GM23338 (cell line): Measurements from ENCODE around the gene MRGPRG. TPM values are rescaled to one million over a fixed set of nuclear protein-coding genes. Genes with fewer than 3 reads are reported as not detected.
"Not testable (repeated sequence)": the region's sequence is repeated elsewhere in the genome, so short reads cannot be mapped to it uniquely, and the experiment has no call there.

Experiments
- ATAC-seq: fragments of 200-7000 bp; cut with Tn5 transposase; 3 replicates; pipeline ENCODE4 v1.9.1; 2020
- DNase-seq: peaks from one replicate; pipeline ENCODE4 v3.0.0-alpha.2; 2015; ENCODE audit warnings: low spot score
- H2AFZ ChIP-seq: fragments of 200-600 bp; sonication (generic); 2 replicates; pipeline ENCODE4 v1.8.0; 2016; ENCODE audit warnings: antibody characterized with exemption, mild to moderate bottlenecking, moderate library complexity
- H3F3A ChIP-seq: fragments of 200-600 bp; sonication (generic); replicated peaks from 2 replicates; pipeline ENCODE4 v1.8.0; 2017; ENCODE audit warnings: antibody characterized with exemption, mixed run types, low read depth
- H3K27ac ChIP-seq: fragments of 200-600 bp; sonication (generic); 2 replicates; pipeline ENCODE4 v1.6.1; 2016; ENCODE audit warnings: low read depth
- H3K27me3 ChIP-seq: fragments of 200-600 bp; sonication (generic); 2 replicates; pipeline ENCODE4 v1.8.0; 2016; ENCODE audit warnings: mild to moderate bottlenecking, mixed run types, moderate library complexity; ENCODE audit not compliant: insufficient read depth
- H3K36me3 ChIP-seq: fragments of 200-600 bp; sonication (generic); 2 replicates; pipeline ENCODE4 v1.8.0; 2016; ENCODE audit warnings: mild to moderate bottlenecking; ENCODE audit not compliant: insufficient read depth
- H3K4me1 ChIP-seq: fragments of 200-600 bp; sonication (generic); 2 replicates; pipeline ENCODE4 v1.8.0; 2016; ENCODE audit warnings: mild to moderate bottlenecking, moderate library complexity; ENCODE audit not compliant: insufficient read depth
- H3K4me2 ChIP-seq: fragments of 200-600 bp; sonication (generic); 2 replicates; pipeline ENCODE4 v1.7.1; 2017; ENCODE audit warnings: mixed run types
- H3K4me3 ChIP-seq: fragments of 200-600 bp; sonication (generic); 2 replicates; pipeline ENCODE4 v1.6.1; 2016; ENCODE audit warnings: mixed run types
- H3K79me2 ChIP-seq: fragments of 200-600 bp; sonication (generic); replicated peaks from 2 replicates; pipeline ENCODE4 v1.8.0; 2017; ENCODE audit warnings: mild to moderate bottlenecking; ENCODE audit not compliant: insufficient read depth
- H3K9me2 ChIP-seq: fragments of 200-600 bp; sonication (generic); 2 replicates; pipeline ENCODE4 v1.8.0; 2017; ENCODE audit not compliant: insufficient read depth
- H4K20me1 ChIP-seq: fragments of 200-600 bp; sonication (generic); replicated peaks from 2 replicates; pipeline ENCODE4 v1.8.0; 2017; ENCODE audit warnings: mild to moderate bottlenecking; ENCODE audit not compliant: insufficient read depth
- H3K27ac Mint-ChIP-seq: 2 replicates; pipeline ENCODE4 v1.8.0; 2020; ENCODE audit warnings: inconsistent platforms, mild to moderate bottlenecking, moderate library complexity, mixed read lengths
- H3K27me3 Mint-ChIP-seq: 3 replicates; pipeline ENCODE4 v1.8.0; 2022; ENCODE audit warnings: low read depth, mild to moderate bottlenecking, moderate library complexity, mixed read lengths, inconsistent platforms; ENCODE audit not compliant: insufficient read depth, poor library complexity
- H3K36me3 Mint-ChIP-seq: 3 replicates; pipeline ENCODE4 v1.8.0; 2021; ENCODE audit warnings: low read depth, mild to moderate bottlenecking, inconsistent platforms, moderate library complexity, mixed read lengths
- H3K4me1 Mint-ChIP-seq: 3 replicates; pipeline ENCODE4 v1.8.0; 2020; ENCODE audit warnings: mild to moderate bottlenecking, inconsistent platforms, mixed read lengths
- H3K4me3 Mint-ChIP-seq: 3 replicates; pipeline ENCODE4 v1.8.0; 2021; ENCODE audit warnings: moderate library complexity, mild to moderate bottlenecking, inconsistent platforms, mixed read lengths
- H3K9me3 Mint-ChIP-seq: 3 replicates; pipeline ENCODE4 v1.8.0; 2020; ENCODE audit warnings: moderate library complexity, mild to moderate bottlenecking, inconsistent platforms, mixed read lengths
- CREB1 ChIP-seq: fragments of 250-450 bp; sonication (Bioruptor Pico); IDR thresholded peaks from 2 replicates; pipeline ENCODE4 v1.5.0; 2020; ENCODE audit warnings: low read depth, mild to moderate bottlenecking, moderate library complexity
- CTCF ChIP-seq, 2 experiments: fragments of 200-600 bp in 1 of 2; sonication (generic) in 1 of 2; conservative IDR thresholded peaks; 2 replicates each; pipeline versions ENCODE4 v1.5.1 to v1.6.1; 2016 to 2017; ENCODE audit warnings: antibody characterized with exemption in 2 of 2, low read depth in 2 of 2, mild to moderate bottlenecking in 2 of 2, moderate library complexity in 1 of 2
- EZH2 ChIP-seq: fragments of 200-600 bp; sonication (generic); IDR thresholded peaks from one replicate; pipeline ENCODE4 v1.8.0; 2017; ENCODE audit warnings: antibody characterized with exemption, mild to moderate bottlenecking, low read depth; ENCODE audit not compliant: unreplicated experiment
- EZH2phosphoT487 ChIP-seq: fragments of 200-600 bp; sonication (generic); IDR thresholded peaks from one replicate; pipeline ENCODE4 v1.8.1; 2018; ENCODE audit warnings: antibody characterized with exemption; ENCODE audit not compliant: unreplicated experiment
- JUNB ChIP-seq: IDR thresholded peaks from one replicate; pipeline ENCODE4 v1.6.1; 2016; ENCODE audit warnings: antibody characterized with exemption; ENCODE audit not compliant: unreplicated experiment
- NANOG ChIP-seq: IDR thresholded peaks from 2 replicates; pipeline ENCODE4 v1.6.1; 2016; ENCODE audit warnings: antibody characterized with exemption, borderline replicate concordance
- REST ChIP-seq: IDR thresholded peaks from one replicate; pipeline ENCODE4 v1.6.1; 2018; ENCODE audit warnings: antibody characterized with exemption; ENCODE audit not compliant: unreplicated experiment
- STAT1 ChIP-seq: IDR thresholded peaks from one replicate; pipeline ENCODE4 v1.6.1; 2016; ENCODE audit warnings: antibody characterized with exemption; ENCODE audit not compliant: unreplicated experiment
- ZNF114 ChIP-seq: fragments of 250-450 bp; sonication (Bioruptor Pico); IDR thresholded peaks from 2 replicates; pipeline ENCODE4 v1.5.0; 2020; ENCODE audit warnings: mild to moderate bottlenecking, moderate library complexity
- ZNF331 ChIP-seq: fragments of 250-450 bp; sonication (Bioruptor Pico); IDR thresholded peaks from 2 replicates; pipeline ENCODE4 v1.5.0; 2020; ENCODE audit warnings: low read depth, mild to moderate bottlenecking, moderate library complexity
- polyA plus RNA-seq: library from polyadenylated mRNA; unstranded; fragments of >200 nt; fragmentation: Nextera tagmentation; extraction: Ambion mirVana; gene quantifications from 2 replicates; pipeline ENCODE4 v1.2.1, GENCODE V29; 2016
- total RNA-seq: library from RNA; depleted of rRNA; stranded (reverse); fragments of >200 nt; shearing (Covaris generic); gene quantifications from 2 replicates; pipeline ENCODE4 v1.2.3, GENCODE V29; 2014

Gene MRGPRG
- total and polyA plus RNA-seq, 2 experiments from 2014 or later = not detected

- H3K9me2 ChIP-seq, H3K27ac ChIP-seq, H3K36me3 ChIP-seq, H3K9me3 Mint-ChIP-seq, H3K27ac Mint-ChIP-seq, ATAC-seq, H3K4me2 ChIP-seq, H3F3A ChIP-seq, H3K36me3 Mint-ChIP-seq, H3K4me3 Mint-ChIP-seq, H3K4me1 Mint-ChIP-seq, H3K27me3 Mint-ChIP-seq, H3K4me1 ChIP-seq, H2AFZ ChIP-seq, H3K27me3 ChIP-seq, DNase-seq, H4K20me1 ChIP-seq, H3K4me3 ChIP-seq, H3K79me2 ChIP-seq: not testable (repeated sequence)
Measured at GRCh38 chr11:3255241-3255640, 36.6 kb upstream of the MRGPRG start.

- not testable (repeated sequence) for H3F3A ChIP-seq, DNase-seq, H3K27me3 ChIP-seq, H3K4me3 ChIP-seq, H4K20me1 ChIP-seq, H2AFZ ChIP-seq, H3K9me3 Mint-ChIP-seq, H3K27ac Mint-ChIP-seq, H3K4me1 Mint-ChIP-seq, H3K4me1 ChIP-seq, H3K36me3 Mint-ChIP-seq, H3K36me3 ChIP-seq, H3K4me2 ChIP-seq, H3K79me2 ChIP-seq, H3K27me3 Mint-ChIP-seq, ATAC-seq, H3K9me2 ChIP-seq, H3K4me3 Mint-ChIP-seq, H3K27ac ChIP-seq
Measured at GRCh38 chr11:3254773-3255172, 36.2 kb upstream of the MRGPRG start.

- 0 out of 2 replicates have a peak, but pooled peaks cover 9% of the 10 kb centered on the region for H3K9me2 ChIP-seq
- Mint-ChIP-seq H3K9me3 (peaks cover 44% of the 10 kb centered on the region), H3K27ac (no peak overlapping the region), H3K27me3 (no peaks in the 10 kb centered on the region), H3K4me3 (no peak overlapping the region), H3K36me3 (peaks cover 15% of the 10 kb centered on the region), H3K4me1 (peaks cover 8% of the 10 kb centered on the region; the same call in 2 of the 3 replicates)
- H3K4me3 ChIP-seq = no peak overlapping the region
- no peak overlapping the region for H3K27ac ChIP-seq
- peaks cover 4% of the 10 kb centered on the region; the same call in 1 of the 2 replicates for H3K36me3 ChIP-seq
- no peaks in the 10 kb centered on the region for H3F3A ChIP-seq
- H3K4me2 ChIP-seq = no peak overlapping the region
- no peaks in the 10 kb centered on the region for H3K79me2 ChIP-seq
- no peaks in the 10 kb centered on the region for H3K27me3 ChIP-seq
- H3K4me1 ChIP-seq = peaks cover 13% of the 10 kb centered on the region; the same call in 1 of the 2 replicates
- H4K20me1 ChIP-seq = no peaks in the 10 kb centered on the region
- no peak overlapping the region for H2AFZ ChIP-seq
- ATAC-seq = no peak
- no peak for DNase-seq
- TF ChIP-seq REST = no peak
- no peak for TF ChIP-seq EZH2
- no peak for TF ChIP-seq CREB1
- TF ChIP-seq ZNF331 = no peak
- TF ChIP-seq NANOG = no peak
- no peak for TF ChIP-seq ZNF114
- no peak for TF ChIP-seq EZH2phosphoT487
- no peak for TF ChIP-seq JUNB
- no peak for TF ChIP-seq STAT1
- no peak for TF ChIP-seq CTCF (conservative IDR thresholded peaks at IDR 0.05; ENCODE audit: low read depth in 2 of 2)
Measured at GRCh38 chr11:3245071-3245470, 26.5 kb upstream of the MRGPRG start.
